Measurements from ENCODE around the gene NQO2.

- TF ChIP-seq POLR2A (IDR thresholded peaks at IDR 0.05) = no peak
- TF ChIP-seq CTCF (IDR thresholded peaks at IDR 0.05) = no peak
- no peak for TF ChIP-seq EP300 (IDR thresholded peaks at IDR 0.05)
These were observed 46.6 kb downstream of the NQO2 start for GRCh38 chr6:3046295-3046694.
